GM12878 (cell line): ENCODE data around the gene MGAT3. TPM values are rescaled to one million over a fixed set of nuclear protein-coding genes. Genes with fewer than 3 reads are reported as not detected.

ENCODE experiments used
- ATAC-seq: fragments of 200-7000 bp; cut with Tn5 transposase; 3 replicates; pipeline ENCODE4 v1.9.1; 2020; ENCODE audit warnings: mild to moderate bottlenecking, moderate library complexity
- BruUV-seq: library from RNA; stranded (reverse); fragments of 400-500 nt; replicated peaks from 2 replicates; lab custom pipeline; 2021; lab: Mats Ljungman, UMichigan
- CTCF ChIA-PET: fragments of 300-600 bp; sonication (Branson Sonifier 250); formaldehyde crosslinking; extraction: SDS; loops from one replicate; lab custom pipeline; 2021; ENCODE audit warnings: inconsistent platforms; lab: Yijun Ruan, JAX
- POLR2A ChIA-PET: fragments of 350-600 bp; formaldehyde crosslinking; extraction: SDS; loops from one replicate; lab custom pipeline; 2021; ENCODE audit warnings: inconsistent platforms; lab: Charles Lee
- RAD21 ChIA-PET: fragments of 300-600 bp; sonication (Branson Sonifier 250); formaldehyde crosslinking; loops from one replicate; lab custom pipeline; 2023; ENCODE audit warnings: antibody characterized with exemption; ENCODE audit not compliant: unreplicated experiment; lab: Charles Lee
- SMC1A ChIA-PET: fragments of 300-600 bp; sonication (Branson Sonifier 250); formaldehyde crosslinking; loops from one replicate; lab custom pipeline; 2023; ENCODE audit not compliant: unreplicated experiment, uncharacterized antibody; lab: Charles Lee
- DNase-seq: peaks from one replicate; pipeline ENCODE4 v3.0.0-alpha.2; 2011; ENCODE audit warnings: low read depth, low spot score
- FAIRE-seq: peaks from 3 replicates; lab custom pipeline; 2011; peaks lifted over from hg19 to GRCh38; lab: Jason Lieb, UNC
- H2AFZ ChIP-seq: 2 replicates; pipeline ENCODE4 v1.6.0; 2011; ENCODE audit warnings: low read depth, low read length, control low read depth; ENCODE audit not compliant: control insufficient read depth
- H3K27ac ChIP-seq: 2 replicates; pipeline ENCODE4 v1.5.1; 2011; ENCODE audit warnings: control low read depth; ENCODE audit not compliant: control insufficient read depth, insufficient read depth
- H3K27me3 ChIP-seq, 2 experiments: replicated peaks in 1 of 2; 2 replicates each; pipeline versions ENCODE4 v1.6.0 to v1.6.1; 2011; ENCODE audit warnings: low read length in 1 of 2; ENCODE audit not compliant: control insufficient read depth in 2 of 2, insufficient read depth in 2 of 2
- H3K36me3 ChIP-seq, 2 experiments: 2 replicates each; pipeline ENCODE4 v1.5.1; 2011; ENCODE audit warnings: low read length in 1 of 2; ENCODE audit not compliant: control insufficient read depth in 2 of 2, insufficient read depth in 2 of 2
- H3K4me1 ChIP-seq: 2 replicates; pipeline ENCODE4 v1.6.1; 2011; ENCODE audit warnings: mild to moderate bottlenecking, low read length, moderate library complexity, mixed read lengths; ENCODE audit not compliant: control insufficient read depth, insufficient read depth
- H3K4me2 ChIP-seq: 2 replicates; pipeline ENCODE4 v1.6.0; 2011; ENCODE audit warnings: control low read depth; ENCODE audit not compliant: control insufficient read depth, insufficient read depth
- H3K4me3 ChIP-seq: fragments of 200-600 bp; sonication (generic); 2 replicates; pipeline ENCODE4 v1.5.1; 2016
- H3K79me2 ChIP-seq: 2 replicates; pipeline ENCODE4 v1.6.0; 2011; ENCODE audit warnings: low read length; ENCODE audit not compliant: control insufficient read depth, insufficient read depth
- H3K9ac ChIP-seq: 2 replicates; pipeline ENCODE4 v1.8.0; 2011; ENCODE audit warnings: low read length, control low read depth, mixed read lengths; ENCODE audit not compliant: control insufficient read depth, insufficient read depth
- H3K9me3 ChIP-seq: replicated peaks from 3 replicates; pipeline ENCODE4 v1.5.1; 2011; ENCODE audit warnings: mild to moderate bottlenecking, low read length; ENCODE audit not compliant: control insufficient read depth, insufficient read depth
- H4K20me1 ChIP-seq: 2 replicates; pipeline ENCODE4 v1.6.0; 2011; ENCODE audit not compliant: control insufficient read depth, insufficient read depth
- BCL3 ChIP-seq: IDR thresholded peaks from 2 replicates; pipeline ENCODE4 v1.6.1; 2011; ENCODE audit warnings: borderline replicate concordance, low read depth, mild to moderate bottlenecking, moderate library complexity, low read length; ENCODE audit not compliant: insufficient read depth, poor library complexity, severe bottlenecking
- CEBPZ ChIP-seq: fragments of 150-350 bp; IDR thresholded peaks from 2 replicates; pipeline ENCODE4 v1.6.1; 2016; ENCODE audit warnings: low read depth, low read length
- FOXM1 ChIP-seq: IDR thresholded peaks from 2 replicates; pipeline ENCODE4 v1.6.1; 2012; ENCODE audit warnings: low read depth, mild to moderate bottlenecking, inconsistent platforms, low read length, moderate library complexity
- NKRF ChIP-seq: fragments of 450-650 bp; conservative IDR thresholded peaks from 2 replicates; pipeline ENCODE4 v1.6.1; 2017; ENCODE audit warnings: mild to moderate bottlenecking, moderate library complexity
- POU2F2 ChIP-seq: IDR thresholded peaks from 3 replicates; pipeline ENCODE4 v1.6.1; 2011; ENCODE audit warnings: low read depth, mild to moderate bottlenecking, low read length, borderline replicate concordance
- RFX5 ChIP-seq: IDR thresholded peaks from 2 replicates; pipeline ENCODE4 v1.6.1; 2011; ENCODE audit warnings: low read depth, low read length, improper control_type of control experiment
- WRNIP1 ChIP-seq: IDR thresholded peaks from 2 replicates; pipeline ENCODE4 v1.6.1; 2011; ENCODE audit warnings: low read depth, low read length, improper control_type of control experiment, borderline replicate concordance
- ZNF622 ChIP-seq: fragments of 450-650 bp; IDR thresholded peaks from 2 replicates; pipeline ENCODE4 v1.6.1; 2017; ENCODE audit warnings: mild to moderate bottlenecking, inconsistent platforms
- WGBS: methylation state at CpG from one replicate; pipeline ENCODE4 v1.1.6; 2016; ENCODE audit warnings: low lambda C conversion rate; ENCODE audit not compliant: insufficient replicate concordance, insufficient coverage; ENCODE audit errors: missing lambda C conversion rate; 5-methylcytosine and 5-hydroxymethylcytosine counted together
- in situ Hi-C: fragments of 300-500 bp; cut with MboI; formaldehyde crosslinking; loops from 9 replicates; pipeline ENCODE4 v1.14.3; 2018; ENCODE audit warnings: mixed read lengths
- intact Hi-C: fragments of 100-400 bp; cut with micrococcal nuclease; formaldehyde crosslinking; loops from one replicate; pipeline ENCODE4 v1.14.2; 2022; ENCODE audit not compliant: unreplicated experiment
- polyA plus RNA-seq, 11 experiments: library from polyadenylated mRNA; depleted of rRNA in 4 of 11; unstranded in 6 of 11; stranded (reverse) in 5 of 11; fragments of >200 nt; fragmentation: Nextera tagmentation in 4 of 11; fragmentation: Illumina TruSeq in 1 of 11; extraction: Ambion mirVana in 4 of 11; extraction: Trizol in 1 of 11; gene quantifications; 1 replicate in 1 of 11; 2 replicates in 10 of 11; pipeline versions ENCODE4 v1.2.1 to v1.2.3, GENCODE V29; 2011 to 2016; ENCODE audit warnings: inconsistent platforms in 2 of 11, missing spikeins in 2 of 11, low read depth in 1 of 11
- total RNA-seq, 4 experiments: library from RNA; depleted of rRNA in 3 of 4; stranded (reverse); fragments of >200 nt in 3 of 4; fragmentation: Illumina TruSeq in 1 of 4; extraction: Trizol in 1 of 4; gene quantifications; 2 replicates each; pipeline versions ENCODE4 v1.2.1 to v1.2.3, GENCODE V29; 2013 to 2021

The MGAT3 gene
- total and polyA plus RNA-seq, 10 of the 15 experiments (the other 5 are each of a cell fraction or from before 2014, with no cell fraction given), result 0.32 to 40.2 (median 11.9) TPM

- intact Hi-C loops (loop anchor here (5.0 kb wide), 1 partner anchor 543 kb away; no protein-coding TSS in a partner anchor), in situ Hi-C loops (loop anchor here (5.0 kb wide), 1 partner anchor 548 kb away; no protein-coding TSS in a partner anchor)
- DNase-seq, result no peak
- no peak overlapping the region for H3K27ac ChIP-seq
- no peak for FAIRE-seq
- H3K4me3 ChIP-seq, result no peak overlapping the region
- no peaks in the 10 kb centered on the region for H4K20me1 ChIP-seq
- ChIA-PET SMC1A (interaction anchor here (1.0 to 3.1 kb wide), 17 partner anchors 12 to 542 kb away, joined by 3 to 21 read pairs (median 5); partner anchors contain the start of gene TAB1), POLR2A (interaction anchor here (0.6 to 2.0 kb wide), 3 partner anchors 25 to 104 kb away, joined by 3 to 10 read pairs (median 6); partner anchors contain the start of gene ATF4), RAD21 (interaction anchor here (0.9 to 2.9 kb wide), 6 partner anchors 11 to 34 kb away, joined by 3 to 30 read pairs (median 4); partner anchors contain the start of gene ATF4), CTCF (interaction anchor here (0.7 to 15.7 kb wide), 25 partner anchors 11 to 530 kb away, joined by 3 to 372 read pairs (median 8); partner anchors contain the start of genes ATF4, RPS19BP1 and TAB1)
- no TSS peak for BruUV-seq
- no peak overlapping the region for H2AFZ ChIP-seq
- no peak for ATAC-seq
- H3K4me2 ChIP-seq, result no peak overlapping the region
- H3K36me3 ChIP-seq, result peaks cover 0 to 4% of the 10 kb centered on the region in 2 experiments; a peak in 2 of 4 replicates
- no peaks in the 10 kb centered on the region for H3K79me2 ChIP-seq
- H3K9ac ChIP-seq, result no peak overlapping the region
- TF ChIP-seq CEBPZ (no peak), NKRF (no peak), POU2F2 (no peak), FOXM1 (no peak), RFX5 (no peak), WRNIP1 (no peak), BCL3 (no peak), ZNF622 (no peak)
- WGBS, result 80% methylated on average over 10 of the region's 10 CpGs
- peaks cover 5% of the 10 kb centered on the region; the same call in 1 of the 2 replicates for H3K4me1 ChIP-seq
- no peaks in the 10 kb centered on the region for H3K9me3 ChIP-seq
- H3K27me3 ChIP-seq, result no peaks in the 10 kb centered on the region
These were observed 37.8 kb downstream of the MGAT3 start for GRCh38 chr22:39494471-39495120.
